Measurements from ENCODE around the gene NUP43. TPM values are rescaled to one million over a fixed set of nuclear protein-coding genes. Genes with fewer than 3 reads are reported as not detected.

Gene NUP43
- total RNA-seq, 1 experiment from 2014 or later: 79.1 TPM

DNA sequence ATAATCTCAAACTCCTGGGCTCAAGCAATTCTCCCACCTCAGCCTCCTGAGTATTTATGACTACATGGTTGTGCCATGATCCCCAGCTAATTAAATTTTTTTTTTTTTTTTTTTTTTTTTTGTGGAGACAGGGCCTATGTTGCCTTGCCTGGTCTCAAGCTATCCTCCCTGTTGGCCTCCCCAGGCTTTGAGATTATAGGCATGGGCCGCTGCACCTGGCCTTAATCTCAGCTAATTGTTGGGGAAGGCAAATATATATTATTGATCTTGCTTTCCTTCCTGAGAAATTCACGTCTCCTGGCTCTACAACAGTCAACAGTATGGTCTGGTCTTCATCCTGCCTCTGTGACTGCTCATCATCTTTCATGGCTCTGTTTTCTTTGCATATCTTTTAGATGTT is 23.3 kb upstream of the NUP43 start (continued):
- TF ChIP-seq, protein P1, sequence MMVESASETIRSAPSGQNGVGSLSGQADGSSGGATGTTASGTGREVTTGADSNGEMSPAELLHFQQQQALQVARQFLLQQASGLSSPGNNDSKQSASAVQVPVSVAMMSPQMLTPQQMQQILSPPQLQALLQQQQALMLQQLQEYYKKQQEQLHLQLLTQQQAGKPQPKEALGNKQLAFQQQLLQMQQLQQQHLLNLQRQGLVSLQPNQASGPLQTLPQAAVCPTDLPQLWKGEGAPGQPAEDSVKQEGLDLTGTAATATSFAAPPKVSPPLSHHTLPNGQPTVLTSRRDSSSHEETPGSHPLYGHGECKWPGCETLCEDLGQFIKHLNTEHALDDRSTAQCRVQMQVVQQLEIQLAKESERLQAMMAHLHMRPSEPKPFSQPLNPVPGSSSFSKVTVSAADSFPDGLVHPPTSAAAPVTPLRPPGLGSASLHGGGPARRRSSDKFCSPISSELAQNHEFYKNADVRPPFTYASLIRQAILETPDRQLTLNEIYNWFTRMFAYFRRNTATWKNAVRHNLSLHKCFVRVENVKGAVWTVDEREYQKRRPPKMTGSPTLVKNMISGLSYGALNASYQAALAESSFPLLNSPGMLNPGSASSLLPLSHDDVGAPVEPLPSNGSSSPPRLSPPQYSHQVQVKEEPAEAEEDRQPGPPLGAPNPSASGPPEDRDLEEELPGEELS (CRISPR knock-in tag; IDR thresholded peaks at IDR 0.05): no peak
- TF ChIP-seq CREM (CRISPR knock-in tag; IDR thresholded peaks at IDR 0.05): no peak
- TF ChIP-seq ZBTB21 (CRISPR knock-in tag; IDR thresholded peaks at IDR 0.05; ENCODE audit: borderline replicate concordance): no peak
- TF ChIP-seq, protein P2, sequence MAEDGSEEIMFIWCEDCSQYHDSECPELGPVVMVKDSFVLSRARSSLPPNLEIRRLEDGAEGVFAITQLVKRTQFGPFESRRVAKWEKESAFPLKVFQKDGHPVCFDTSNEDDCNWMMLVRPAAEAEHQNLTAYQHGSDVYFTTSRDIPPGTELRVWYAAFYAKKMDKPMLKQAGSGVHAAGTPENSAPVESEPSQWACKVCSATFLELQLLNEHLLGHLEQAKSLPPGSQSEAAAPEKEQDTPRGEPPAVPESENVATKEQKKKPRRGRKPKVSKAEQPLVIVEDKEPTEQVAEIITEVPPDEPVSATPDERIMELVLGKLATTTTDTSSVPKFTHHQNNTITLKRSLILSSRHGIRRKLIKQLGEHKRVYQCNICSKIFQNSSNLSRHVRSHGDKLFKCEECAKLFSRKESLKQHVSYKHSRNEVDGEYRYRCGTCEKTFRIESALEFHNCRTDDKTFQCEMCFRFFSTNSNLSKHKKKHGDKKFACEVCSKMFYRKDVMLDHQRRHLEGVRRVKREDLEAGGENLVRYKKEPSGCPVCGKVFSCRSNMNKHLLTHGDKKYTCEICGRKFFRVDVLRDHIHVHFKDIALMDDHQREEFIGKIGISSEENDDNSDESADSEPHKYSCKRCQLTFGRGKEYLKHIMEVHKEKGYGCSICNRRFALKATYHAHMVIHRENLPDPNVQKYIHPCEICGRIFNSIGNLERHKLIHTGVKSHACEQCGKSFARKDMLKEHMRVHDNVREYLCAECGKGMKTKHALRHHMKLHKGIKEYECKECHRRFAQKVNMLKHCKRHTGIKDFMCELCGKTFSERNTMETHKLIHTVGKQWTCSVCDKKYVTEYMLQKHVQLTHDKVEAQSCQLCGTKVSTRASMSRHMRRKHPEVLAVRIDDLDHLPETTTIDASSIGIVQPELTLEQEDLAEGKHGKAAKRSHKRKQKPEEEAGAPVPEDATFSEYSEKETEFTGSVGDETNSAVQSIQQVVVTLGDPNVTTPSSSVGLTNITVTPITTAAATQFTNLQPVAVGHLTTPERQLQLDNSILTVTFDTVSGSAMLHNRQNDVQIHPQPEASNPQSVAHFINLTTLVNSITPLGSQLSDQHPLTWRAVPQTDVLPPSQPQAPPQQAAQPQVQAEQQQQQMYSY (CRISPR knock-in tag; IDR thresholded peaks at IDR 0.05): no peak
- no peak for TF ChIP-seq NR1H2 (CRISPR knock-in tag; IDR thresholded peaks at IDR 0.05)

DNA sequence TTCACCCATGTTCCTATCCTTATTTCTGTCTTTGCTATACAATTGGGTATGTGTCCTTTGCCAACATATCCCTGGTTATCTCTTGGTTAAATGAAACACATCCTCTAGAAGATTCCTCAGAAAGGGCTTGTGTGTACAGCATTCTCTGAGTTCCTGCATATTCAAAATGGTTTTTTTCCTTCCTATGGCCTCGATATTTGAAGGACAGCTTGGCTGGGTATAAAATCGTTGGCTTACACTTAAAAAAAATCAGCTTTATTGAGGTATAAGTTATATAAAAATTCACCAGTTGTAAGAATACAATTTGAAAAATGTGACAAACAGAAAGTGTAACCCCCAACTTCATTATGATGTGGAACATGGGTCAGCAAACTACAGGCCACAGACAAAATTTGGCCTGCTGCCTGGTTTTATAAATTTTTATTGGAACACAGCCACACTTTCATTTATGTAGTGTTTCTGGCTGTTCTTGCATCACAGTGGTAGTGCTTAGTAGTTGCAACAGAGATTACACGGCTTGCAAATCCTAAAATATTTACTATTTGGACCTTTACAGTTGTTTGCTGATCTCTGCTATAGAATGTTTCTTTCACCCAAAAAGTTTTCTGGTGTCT is 19.9 kb upstream of the NUP43 start:
- Mint-ChIP-seq H3K36me3 (peaks cover 36% of the 10 kb centered on the region), H3K27me3 (ENCODE audit: low read depth) (no peaks in the 10 kb centered on the region), H3K9me3 (peaks cover 16% of the 10 kb centered on the region), H3K4me3 (no peak overlapping the region), H3K27ac (peak overlapping the region; percentile 77; the same call in 1 of the 2 replicates), H3K4me1 (no peaks in the 10 kb centered on the region)
- ChIA-PET CTCF (no interaction called here), POLR2A (no interaction called here)
- TF ChIP-seq, protein P2 (CRISPR knock-in tag; IDR thresholded peaks at IDR 0.05): no peak
- no peak for TF ChIP-seq NR2C2 (CRISPR knock-in tag; IDR thresholded peaks at IDR 0.05)
- ATAC-seq: no peak
- DNase-seq (ENCODE audit: low spot score): no peak

DNA sequence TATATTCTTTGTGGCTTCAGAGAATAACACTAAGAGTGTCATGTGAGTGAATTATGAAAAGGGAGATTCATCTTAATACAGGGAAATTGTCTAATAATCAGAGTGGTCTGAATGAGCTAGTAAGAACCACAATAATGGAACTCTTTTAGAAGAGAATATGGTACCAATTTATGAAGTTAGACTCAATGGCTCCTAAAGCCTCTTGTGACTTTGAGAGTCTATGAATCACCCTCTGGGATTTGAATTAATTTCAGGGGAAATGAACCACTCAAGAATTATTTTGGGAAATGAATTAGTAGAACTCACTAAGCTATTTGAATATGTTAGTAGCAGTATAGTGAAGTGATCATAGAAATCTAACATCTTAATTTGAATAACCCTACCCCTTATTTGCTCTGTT is 17.5 kb upstream of the NUP43 start:
- POLR2A ChIA-PET: interaction anchor here (0.6 to 1.2 kb wide), 2 partner anchors 42 to 46 kb away, joined by 3 read pairs; partner anchors contain the start of gene LATS1
- Mint-ChIP-seq H3K4me1 (no peaks in the 10 kb centered on the region), H3K27ac (no peak overlapping the region), H3K27me3 (ENCODE audit: low read depth) (no peaks in the 10 kb centered on the region), H3K4me3 (no peak overlapping the region), H3K36me3 (peaks cover 29% of the 10 kb centered on the region), H3K9me3 (peaks cover 16% of the 10 kb centered on the region)
- DNase-seq (ENCODE audit: low spot score): no peak
- ATAC-seq: no peak
- CTCF ChIA-PET: no interaction called here
- no peak for TF ChIP-seq EMX1 (CRISPR knock-in tag; IDR thresholded peaks at IDR 0.05)
- TF ChIP-seq, protein P3, sequence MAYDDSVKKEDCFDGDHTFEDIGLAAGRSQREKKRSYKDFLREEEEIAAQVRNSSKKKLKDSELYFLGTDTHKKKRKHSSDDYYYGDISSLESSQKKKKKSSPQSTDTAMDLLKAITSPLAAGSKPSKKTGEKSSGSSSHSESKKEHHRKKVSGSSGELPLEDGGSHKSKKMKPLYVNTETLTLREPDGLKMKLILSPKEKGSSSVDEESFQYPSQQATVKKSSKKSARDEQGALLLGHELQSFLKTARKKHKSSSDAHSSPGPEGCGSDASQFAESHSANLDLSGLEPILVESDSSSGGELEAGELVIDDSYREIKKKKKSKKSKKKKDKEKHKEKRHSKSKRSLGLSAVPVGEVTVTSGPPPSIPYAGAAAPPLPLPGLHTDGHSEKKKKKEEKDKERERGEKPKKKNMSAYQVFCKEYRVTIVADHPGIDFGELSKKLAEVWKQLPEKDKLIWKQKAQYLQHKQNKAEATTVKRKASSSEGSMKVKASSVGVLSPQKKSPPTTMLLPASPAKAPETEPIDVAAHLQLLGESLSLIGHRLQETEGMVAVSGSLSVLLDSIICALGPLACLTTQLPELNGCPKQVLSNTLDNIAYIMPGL (CRISPR knock-in tag; IDR thresholded peaks at IDR 0.05): no peak
- TF ChIP-seq HMGA2 (CRISPR knock-in tag; IDR thresholded peaks at IDR 0.05): no peak
- TF ChIP-seq, protein P4, sequence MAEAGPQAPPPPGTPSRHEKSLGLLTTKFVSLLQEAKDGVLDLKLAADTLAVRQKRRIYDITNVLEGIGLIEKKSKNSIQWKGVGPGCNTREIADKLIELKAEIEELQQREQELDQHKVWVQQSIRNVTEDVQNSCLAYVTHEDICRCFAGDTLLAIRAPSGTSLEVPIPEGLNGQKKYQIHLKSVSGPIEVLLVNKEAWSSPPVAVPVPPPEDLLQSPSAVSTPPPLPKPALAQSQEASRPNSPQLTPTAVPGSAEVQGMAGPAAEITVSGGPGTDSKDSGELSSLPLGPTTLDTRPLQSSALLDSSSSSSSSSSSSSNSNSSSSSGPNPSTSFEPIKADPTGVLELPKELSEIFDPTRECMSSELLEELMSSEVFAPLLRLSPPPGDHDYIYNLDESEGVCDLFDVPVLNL (CRISPR knock-in tag; IDR thresholded peaks at IDR 0.05; ENCODE audit: borderline replicate concordance, low read depth): no peak
- no peak for TF ChIP-seq ESRRA (CRISPR knock-in tag; IDR thresholded peaks at IDR 0.05; ENCODE audit: borderline replicate concordance)
- no peak for TF ChIP-seq ZNF138 (CRISPR knock-in tag; conservative IDR thresholded peaks at IDR 0.05)
- TF ChIP-seq TCF7 (CRISPR knock-in tag; IDR thresholded peaks at IDR 0.05; ENCODE audit: low read depth): no peak
- TF ChIP-seq, protein P1 (CRISPR knock-in tag; IDR thresholded peaks at IDR 0.05): no peak
- no peak for TF ChIP-seq FOXK1 (CRISPR knock-in tag; IDR thresholded peaks at IDR 0.05)
- no peak for TF ChIP-seq MYBL2 (CRISPR knock-in tag; IDR thresholded peaks at IDR 0.05)
- TF ChIP-seq NFYB (CRISPR knock-in tag; conservative IDR thresholded peaks at IDR 0.05; ENCODE audit: low read depth): no peak
- TF ChIP-seq FOXJ3 (CRISPR knock-in tag; IDR thresholded peaks at IDR 0.05; ENCODE audit: borderline replicate concordance): no peak
